HepG2 (cell line): ENCODE measurements around the gene CEP164.

Experiments
- CEBPB ChIP-seq: IDR thresholded peaks from 2 replicates; pipeline ENCODE4 v1.6.1; 2011; ENCODE audit warnings: low read depth, low read length, improper control_type of control experiment, borderline replicate concordance
- CTCF ChIP-seq: sonication (generic); formaldehyde crosslinking; IDR thresholded peaks from 2 replicates; pipeline ENCODE4 v1.5.0; 2020; ENCODE audit warnings: mild to moderate bottlenecking, missing genetic modification reagents, moderate library complexity
- ELK4 ChIP-seq: sonication (generic); formaldehyde crosslinking; IDR thresholded peaks from 2 replicates; pipeline ENCODE4 v1.9.0; 2021; ENCODE audit warnings: missing genetic modification reagents, borderline replicate concordance
- KLF11 ChIP-seq: IDR thresholded peaks from 2 replicates; pipeline ENCODE4 v1.6.1; 2016; ENCODE audit warnings: missing compliant biosample characterization
- MED13 ChIP-seq: sonication (generic); formaldehyde crosslinking; IDR thresholded peaks from 2 replicates; pipeline ENCODE4 v1.5.0; 2020; ENCODE audit warnings: missing genetic modification reagents
- NR2F6 ChIP-seq, 2 experiments: IDR thresholded peaks; 2 replicates each; pipeline ENCODE4 v1.6.1; 2016; ENCODE audit warnings: antibody characterized with exemption in 1 of 2, mild to moderate bottlenecking in 1 of 2
- UBTF ChIP-seq: sonication (generic); formaldehyde crosslinking; IDR thresholded peaks from 2 replicates; pipeline ENCODE4 v1.4.0; 2020; ENCODE audit warnings: mild to moderate bottlenecking, missing genetic modification reagents
- ZNF224 ChIP-seq: sonication (generic); formaldehyde crosslinking; IDR thresholded peaks from 2 replicates; pipeline ENCODE4 v1.5.0; 2020; ENCODE audit warnings: mild to moderate bottlenecking, missing genetic modification reagents
- ZNF335 ChIP-seq: sonication (generic); formaldehyde crosslinking; IDR thresholded peaks from 2 replicates; pipeline ENCODE4 v1.4.0; 2020; ENCODE audit warnings: missing genetic modification reagents
- ZNF740 ChIP-seq: sonication (generic); formaldehyde crosslinking; IDR thresholded peaks from 2 replicates; pipeline ENCODE4 v1.4.0; 2020; ENCODE audit warnings: missing genetic modification reagents
- ZNF770 ChIP-seq: sonication (generic); formaldehyde crosslinking; IDR thresholded peaks from 2 replicates; pipeline ENCODE4 v1.5.0; 2020; ENCODE audit warnings: mild to moderate bottlenecking, missing genetic modification reagents

- TF ChIP-seq CTCF (no peak), KLF11 (CRISPR knock-in tag) (no peak), ZNF740 (CRISPR knock-in tag) (no peak), CEBPB (no peak), MED13 (CRISPR knock-in tag) (no peak), ZNF770 (no peak), ELK4 (no peak), ZNF224 (CRISPR knock-in tag) (no peak), NR2F6 (IDR thresholded peaks at IDR 0.05) (no peak), NR2F6 (CRISPR knock-in tag; IDR thresholded peaks at IDR 0.05) (no peak), UBTF (CRISPR knock-in tag) (no peak), ZNF335 (CRISPR knock-in tag) (no peak)
Measured at GRCh38 chr11:117371453-117371852, 43.8 kb downstream of the CEP164 start.
